Muscle layer of colon (tissue), 2 donors: ENCODE measurements around the gene CCSER1.
"Not testable (repeated sequence)": the region's sequence is repeated elsewhere in the genome, so short reads cannot be mapped to it uniquely, and the experiment has no call there.

Experiments
- H3K27ac ChIP-seq: one replicate; pipeline ENCODE4 v1.7.0; 2013; ENCODE audit warnings: low read depth, mild to moderate bottlenecking, low read length, moderate library complexity
- H3K27me3 ChIP-seq, 2 donors: one replicate each; pipeline ENCODE4 v1.7.0; 2013; ENCODE audit warnings: low read length in 2 of 2, mild to moderate bottlenecking in 2 of 2; ENCODE audit not compliant: insufficient read depth in 2 of 2, control insufficient read depth in 1 of 2
- H3K36me3 ChIP-seq: one replicate; pipeline ENCODE4 v1.7.0; 2013; ENCODE audit warnings: mild to moderate bottlenecking, low read length; ENCODE audit not compliant: insufficient read depth
- H3K4me1 ChIP-seq: one replicate; pipeline ENCODE4 v1.7.0; 2013; ENCODE audit warnings: mild to moderate bottlenecking, low read length; ENCODE audit not compliant: insufficient read depth
- H3K4me3 ChIP-seq, 2 donors: one replicate each; pipeline ENCODE4 v1.7.0; 2013; ENCODE audit warnings: low read length in 2 of 2, low read depth in 1 of 2, mild to moderate bottlenecking in 1 of 2, moderate library complexity in 1 of 2
- H3K9ac ChIP-seq: one replicate; pipeline ENCODE4 v1.7.0; 2013; ENCODE audit warnings: low read length
- H3K9me3 ChIP-seq: one replicate; pipeline ENCODE4 v1.7.0; 2013; ENCODE audit warnings: mild to moderate bottlenecking, low read length
- donor health status: abdominal sarcoma.
- donor health status: Adenocarcinoma of cecum.

CCSER1 gene

DNA sequence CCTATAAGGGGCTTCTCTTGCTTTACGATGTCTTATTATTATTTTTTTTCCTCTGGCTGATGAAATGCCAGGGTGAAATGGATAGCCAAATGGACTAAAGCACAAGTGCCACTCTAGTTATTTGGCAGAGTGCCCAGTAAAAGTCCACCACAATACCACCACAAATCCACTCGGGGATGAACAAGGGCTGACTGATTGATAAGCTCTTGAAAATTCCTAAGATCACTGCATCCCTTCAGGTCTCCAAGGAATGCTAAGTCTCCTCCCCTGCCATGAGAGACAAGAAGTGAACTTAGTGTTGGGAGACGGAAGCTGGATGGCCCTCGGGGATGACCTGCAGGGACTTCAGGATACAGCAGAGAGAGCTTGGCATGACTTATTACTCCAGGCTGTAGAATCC is 1229.3 kb downstream of the CCSER1 start:
- H3K9me3 ChIP-seq, H3K4me1 ChIP-seq, H3K27me3 ChIP-seq, H3K36me3 ChIP-seq, H3K4me3 ChIP-seq, H3K27ac ChIP-seq, H3K9ac ChIP-seq: not testable (repeated sequence)

DNA sequence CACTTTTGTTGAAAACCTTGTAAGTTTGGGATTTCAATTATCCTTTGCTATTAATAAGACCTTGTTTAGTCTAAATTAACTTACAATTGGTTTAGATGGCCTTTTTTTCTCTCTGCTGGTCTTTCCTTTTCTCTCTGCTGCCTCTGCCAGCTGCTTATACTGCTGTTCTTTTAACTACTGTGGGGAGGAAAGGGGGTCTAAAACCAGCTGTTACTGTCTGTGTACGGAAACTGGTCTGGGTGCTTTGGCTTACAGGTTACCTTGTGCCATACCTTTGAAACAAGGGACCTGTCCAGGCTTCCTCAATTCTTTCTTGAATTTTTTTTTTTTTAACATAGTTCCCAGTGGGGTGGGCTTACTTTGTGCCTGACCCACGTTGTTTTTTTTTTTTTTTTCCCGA is 1230.8 kb downstream of the CCSER1 start:
- H3K9ac ChIP-seq, H3K4me1 ChIP-seq, H3K27me3 ChIP-seq, H3K27ac ChIP-seq, H3K36me3 ChIP-seq, H3K4me3 ChIP-seq, H3K9me3 ChIP-seq: not testable (repeated sequence)

DNA sequence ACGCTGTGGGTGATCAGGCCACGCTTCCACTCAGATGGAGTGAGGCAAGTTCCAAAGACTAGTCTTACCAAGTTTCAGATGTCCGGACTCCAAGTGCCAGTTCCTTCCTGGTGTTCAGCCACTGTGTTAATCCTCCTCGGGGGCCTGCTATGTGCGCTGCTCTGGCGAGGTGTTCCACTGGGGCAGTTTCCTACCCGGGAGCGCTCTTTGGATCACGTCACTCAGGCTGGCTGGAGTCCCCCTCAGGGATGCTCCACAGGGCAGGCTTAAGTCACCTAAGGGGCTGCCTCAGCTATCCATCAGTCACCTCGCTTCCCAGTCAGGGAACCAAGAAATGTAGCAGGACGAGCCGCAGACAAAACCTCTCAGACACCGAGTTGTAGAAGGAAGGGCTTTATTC is 1231.4 kb downstream of the CCSER1 start:
- H3K36me3 ChIP-seq, H3K9ac ChIP-seq, H3K4me1 ChIP-seq, H3K9me3 ChIP-seq, H3K27me3 ChIP-seq, H3K27ac ChIP-seq, H3K4me3 ChIP-seq: not testable (repeated sequence)

DNA sequence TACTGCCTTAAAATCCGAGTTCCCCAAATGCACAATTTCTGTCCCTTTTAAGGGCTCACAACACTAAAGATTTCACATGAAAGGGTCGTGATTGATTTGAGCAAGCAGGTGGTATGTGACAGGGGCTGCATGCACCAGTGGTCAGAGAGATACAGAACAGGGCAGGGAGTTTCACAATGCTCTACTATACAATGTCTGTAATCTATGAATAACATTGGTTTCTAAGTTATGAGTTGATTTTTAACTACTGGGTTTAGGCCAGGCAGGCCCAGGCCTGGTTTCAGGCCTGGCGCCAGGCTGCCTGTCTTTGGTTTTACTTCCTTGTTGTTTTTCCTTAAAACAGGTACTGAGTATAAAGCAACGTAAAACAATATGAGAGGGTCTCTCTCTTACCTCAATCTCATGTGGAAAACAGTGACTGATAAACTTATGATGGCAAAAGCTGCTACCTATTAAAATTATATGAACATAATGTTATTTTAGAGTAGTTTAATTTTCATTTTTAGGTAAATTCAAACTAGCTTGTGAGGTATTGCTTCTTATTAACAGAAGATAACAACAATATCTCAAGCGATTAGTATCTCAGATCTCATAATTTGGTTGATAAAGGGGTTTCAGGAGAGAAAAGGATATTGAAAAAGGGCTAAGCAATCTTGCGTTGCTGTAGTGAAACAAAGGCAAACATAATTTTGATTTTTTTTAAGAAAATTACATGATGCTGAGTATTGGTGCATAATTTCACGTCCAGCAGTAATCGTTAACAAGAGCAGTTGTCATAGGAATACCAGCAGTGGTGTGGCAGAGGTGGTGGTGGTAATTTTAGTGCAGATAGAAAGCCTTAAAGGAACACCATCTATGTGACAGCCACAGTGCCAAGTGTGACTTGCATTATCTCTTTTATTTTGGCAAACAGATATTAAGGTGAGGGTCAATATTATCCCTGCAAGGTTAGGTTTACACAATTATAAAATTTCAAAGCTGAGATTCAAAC is 1232.1 kb downstream of the CCSER1 start:
- H3K4me3 ChIP-seq = no peak overlapping the region
- H3K36me3 ChIP-seq = no peaks in the 10 kb centered on the region
- no peak overlapping the region for H3K27ac ChIP-seq
- no peaks in the 10 kb centered on the region for H3K9me3 ChIP-seq
- H3K9ac ChIP-seq = no peak overlapping the region
- H3K27me3 ChIP-seq = no peaks in the 10 kb centered on the region
- H3K4me1 ChIP-seq = no peaks in the 10 kb centered on the region

DNA sequence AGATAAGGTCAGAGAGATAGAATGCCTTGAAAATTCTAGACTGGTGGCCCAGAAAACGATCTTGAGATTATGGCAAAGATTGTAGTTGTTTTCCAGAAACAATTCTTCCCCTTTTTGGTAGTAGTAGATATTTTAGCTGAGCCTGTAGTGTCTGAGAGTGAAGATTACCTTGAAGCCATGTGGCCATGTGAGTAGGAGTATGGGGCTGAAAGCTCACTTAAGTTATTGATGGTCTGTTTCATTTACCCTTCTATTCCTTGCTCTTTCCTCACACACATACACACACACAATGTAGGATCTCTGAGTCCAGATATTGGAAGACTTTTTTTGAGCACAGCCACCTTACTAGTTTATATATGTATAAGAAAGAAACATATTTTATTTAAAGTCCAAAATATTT is 1234.9 kb downstream of the CCSER1 start:
- Histone ChIP-seq H3K36me3 (no peaks in the 10 kb centered on the region), H3K9me3 (no peaks in the 10 kb centered on the region), H3K27ac (no peak overlapping the region), H3K4me1 (no peaks in the 10 kb centered on the region), H3K9ac (no peak overlapping the region), H3K27me3 (no peaks in the 10 kb centered on the region), H3K4me3 (no peak overlapping the region)

DNA sequence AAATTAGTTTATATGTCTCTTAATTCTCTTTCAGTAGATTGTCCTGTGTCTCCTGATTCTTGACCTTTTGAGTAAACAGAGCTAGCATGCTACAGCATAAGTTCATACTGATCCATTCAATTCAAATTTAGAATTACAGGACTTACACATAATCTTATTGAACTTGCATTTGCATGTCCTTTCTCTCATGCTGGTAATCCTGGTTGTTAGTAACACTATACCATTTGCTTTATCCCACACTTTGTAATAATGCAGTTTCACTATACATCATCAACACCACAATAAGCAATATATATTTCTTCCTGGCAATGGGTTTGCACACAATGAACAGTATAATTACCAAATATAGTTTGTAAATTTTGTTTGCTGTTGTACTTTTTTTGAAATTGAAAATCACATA is 1239.4 kb downstream of the CCSER1 start:
- no peaks in the 10 kb centered on the region for H3K27me3 ChIP-seq
- H3K36me3 ChIP-seq = no peaks in the 10 kb centered on the region
- no peaks in the 10 kb centered on the region for H3K4me1 ChIP-seq
- no peaks in the 10 kb centered on the region for H3K9me3 ChIP-seq
- no peak overlapping the region for H3K27ac ChIP-seq
- no peak overlapping the region for H3K9ac ChIP-seq
- no peak overlapping the region for H3K4me3 ChIP-seq

DNA sequence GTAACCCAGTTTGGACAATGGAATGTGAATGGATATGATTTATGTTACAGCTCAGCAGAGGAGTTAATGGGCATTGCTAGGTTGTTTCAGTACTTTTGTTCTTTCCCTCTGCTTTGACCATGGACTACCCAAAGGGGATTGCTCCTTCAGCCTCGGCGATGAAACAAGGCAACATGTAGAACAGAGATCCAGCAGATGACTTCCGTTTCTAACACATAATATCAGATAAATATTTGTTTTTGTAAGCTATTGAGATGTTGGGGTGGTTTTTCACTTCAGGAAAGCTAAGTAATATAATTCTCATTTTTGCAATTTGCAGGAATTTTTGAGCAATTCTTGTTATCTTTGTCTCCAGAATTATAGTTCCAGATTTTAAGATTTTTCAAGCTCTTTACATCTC is 1241.9 kb downstream of the CCSER1 start:
- Histone ChIP-seq H3K4me1 (no peaks in the 10 kb centered on the region), H3K4me3 (no peak overlapping the region), H3K9ac (no peak overlapping the region), H3K9me3 (no peaks in the 10 kb centered on the region), H3K36me3 (no peaks in the 10 kb centered on the region), H3K27me3 (no peaks in the 10 kb centered on the region), H3K27ac (no peak overlapping the region)

DNA sequence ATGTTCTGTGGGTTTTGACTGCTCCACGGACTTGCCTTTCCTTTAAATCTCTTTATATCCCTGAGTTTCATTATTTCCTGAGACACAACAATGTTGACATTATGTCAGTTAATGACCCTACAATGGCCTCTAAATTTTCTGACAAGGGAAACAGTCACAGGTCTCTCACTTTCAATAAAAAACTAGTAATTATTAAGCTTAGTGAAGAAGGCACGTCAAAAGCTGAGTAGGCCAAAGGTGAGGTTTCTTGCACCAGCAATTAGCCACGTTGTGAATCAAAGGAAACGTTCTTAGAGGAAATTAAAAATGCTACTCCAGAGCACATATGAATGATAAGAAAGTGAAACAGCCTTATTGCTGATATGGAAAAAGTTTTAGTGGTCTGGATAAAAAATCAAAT is 1246.4 kb downstream of the CCSER1 start:
- H3K4me1 ChIP-seq = no peaks in the 10 kb centered on the region
- H3K36me3 ChIP-seq = no peaks in the 10 kb centered on the region
- H3K27me3 ChIP-seq = no peaks in the 10 kb centered on the region
- H3K9me3 ChIP-seq = no peaks in the 10 kb centered on the region
- no peak overlapping the region for H3K4me3 ChIP-seq
- H3K27ac ChIP-seq = no peak overlapping the region
- H3K9ac ChIP-seq = no peak overlapping the region

DNA sequence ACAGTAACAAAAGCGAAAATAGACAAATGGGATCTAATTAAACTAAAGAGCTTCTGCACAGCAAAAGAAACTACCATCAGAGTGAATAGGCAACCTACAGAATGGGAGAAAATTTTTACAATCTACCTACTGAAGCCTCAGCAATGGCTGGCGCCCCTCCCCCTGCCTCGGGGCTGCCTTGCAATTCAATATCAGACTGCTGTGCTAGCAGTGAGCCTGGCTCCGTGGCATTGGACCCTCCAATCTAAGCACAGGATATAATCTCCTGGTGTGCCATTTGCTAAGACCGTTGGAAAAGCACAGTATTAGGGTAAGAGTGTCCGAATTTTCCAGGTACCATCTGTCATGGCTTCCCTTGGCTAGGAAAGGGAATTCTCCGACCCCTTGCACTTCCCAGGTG is 1278.2 kb downstream of the CCSER1 start:
- not testable (repeated sequence) for H3K9me3 ChIP-seq, H3K27me3 ChIP-seq, H3K27ac ChIP-seq, H3K9ac ChIP-seq, H3K36me3 ChIP-seq, H3K4me3 ChIP-seq, H3K4me1 ChIP-seq

DNA sequence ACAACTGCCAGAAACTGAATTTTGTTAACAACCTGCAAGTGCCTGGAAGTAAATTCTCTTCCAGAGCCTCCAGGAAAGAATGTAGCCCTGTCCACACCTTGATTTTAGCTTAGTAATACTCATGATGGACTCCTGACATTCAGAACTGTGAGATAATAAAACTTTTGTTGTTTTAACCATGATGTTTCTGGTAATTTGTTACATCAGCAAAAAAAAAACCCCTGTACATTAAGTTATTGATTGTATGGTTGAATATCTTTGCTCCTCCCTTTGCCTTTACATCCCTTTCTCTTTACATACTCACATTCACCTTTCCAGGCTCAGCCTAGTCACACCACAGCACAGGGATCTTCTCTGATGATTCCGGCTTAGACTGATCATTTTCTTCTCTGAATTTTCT is 1294.8 kb downstream of the CCSER1 start:
- Histone ChIP-seq H3K27me3 (no peaks in the 10 kb centered on the region), H3K4me3 (no peak overlapping the region), H3K9ac (no peak overlapping the region), H3K27ac (no peak overlapping the region), H3K4me1 (no peaks in the 10 kb centered on the region), H3K9me3 (no peaks in the 10 kb centered on the region), H3K36me3 (no peaks in the 10 kb centered on the region)

DNA sequence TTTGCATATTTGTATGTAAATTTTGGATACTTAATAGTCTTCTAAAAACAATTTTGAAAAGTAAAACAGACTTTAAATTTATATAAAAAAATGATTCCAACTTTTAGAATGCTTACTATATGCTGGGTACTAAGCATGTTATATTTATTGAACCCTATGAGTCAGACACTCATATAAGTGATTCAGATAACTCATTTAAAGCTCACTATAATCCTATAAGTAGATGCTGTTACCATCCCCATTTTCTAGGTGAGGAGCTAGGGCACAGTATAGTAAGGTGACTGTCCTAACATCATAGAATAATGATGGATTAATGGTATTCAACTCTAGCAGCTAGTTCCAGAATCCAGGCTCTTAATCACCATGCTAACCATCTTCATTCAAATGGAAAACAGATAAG is 1299.5 kb downstream of the CCSER1 start:
- no peak overlapping the region for H3K27ac ChIP-seq
- H3K27me3 ChIP-seq = no peaks in the 10 kb centered on the region
- no peak overlapping the region for H3K4me3 ChIP-seq
- H3K4me1 ChIP-seq = no peaks in the 10 kb centered on the region
- no peaks in the 10 kb centered on the region for H3K36me3 ChIP-seq
- H3K9ac ChIP-seq = no peak overlapping the region
- H3K9me3 ChIP-seq = no peaks in the 10 kb centered on the region

DNA sequence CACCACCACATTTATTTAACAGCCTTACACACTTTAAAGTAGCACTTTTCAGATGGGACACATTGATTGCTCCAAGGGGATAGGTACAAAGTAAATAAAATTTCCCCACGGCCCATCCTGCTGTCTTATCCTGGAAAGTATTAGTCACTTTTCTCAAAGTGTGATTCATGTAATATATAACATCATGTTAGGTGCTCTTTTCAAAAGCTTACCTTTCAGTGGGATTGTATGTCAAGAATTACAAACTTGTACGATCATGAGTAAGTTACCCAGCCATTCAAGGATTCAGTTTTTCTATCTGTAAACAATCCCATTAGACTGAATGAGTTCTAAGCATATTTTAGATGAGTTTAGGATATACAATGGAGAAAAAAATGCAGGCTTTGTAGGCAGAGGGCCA is 1300.0 kb downstream of the CCSER1 start:
- Histone ChIP-seq H3K36me3 (no peaks in the 10 kb centered on the region), H3K27me3 (no peaks in the 10 kb centered on the region), H3K9ac (no peak overlapping the region), H3K4me1 (no peaks in the 10 kb centered on the region), H3K4me3 (no peak overlapping the region), H3K27ac (no peak overlapping the region), H3K9me3 (no peaks in the 10 kb centered on the region)
